Stomach (tissue), 8 donors: ENCODE measurements around the gene CFAP69. TPM values are rescaled to one million over a fixed set of nuclear protein-coding genes. Genes with fewer than 3 reads are reported as not detected.

Experiments used
- polyA plus RNA-seq, 3 donors: library from polyadenylated mRNA; stranded (reverse); fragments of 200-250 nt; gene quantifications; one replicate each; pipeline ENCODE4 v1.2.3, GENCODE V29; 2013
- small RNA-seq, 4 donors: library from RNA; depleted of rRNA; stranded (forward); fragments of <200 nt; gene quantifications; one replicate each; pipeline ENCODE3, GENCODE V24; 2016
- total RNA-seq, 5 donors: library from RNA; depleted of rRNA; stranded (reverse); fragments of >200 nt; gene quantifications; one replicate each; pipeline versions ENCODE4 v1.1.0 to v1.2.3, GENCODE V29; 2014 to 2016
- donor health status: healthy with polysubstance abuse.
- donor health status: Bipolar disorder and iron deficiency.
- donor health status: healthy.

The CFAP69 gene
- total and polyA plus RNA-seq, 8 donors: 0.87 to 22.0 (median 5.5) TPM

Small RNA genes lying within 50 kb of the gene (small RNA-seq; reads per million reads assigned to genes)
- gene RF00019: 0 reads per million in 4 donors

Other genes starting within 250 kb of the CFAP69 start
- gene STEAP1, start 90.7 kb upstream of the CFAP69 start, total RNA-seq: 1 to 10 TPM in 4 of 5 donors, not detected in 1; 1.8 to 8.8 (median 3.9) TPM
- gene STEAP1, start 90.7 kb upstream of the CFAP69 start, polyA plus RNA-seq: 1 to 10 TPM; 2.0 to 9.2 (median 5.2) TPM
- 10 to 100 TPM in 3 of 5 donors, 1 to 10 TPM in 2; 7.8 to 52.7 (median 17.5) TPM for gene STEAP2, start 33.4 kb upstream of the CFAP69 start, total RNA-seq
- gene STEAP2, start 33.4 kb upstream of the CFAP69 start, polyA plus RNA-seq: 1 to 10 TPM in 2 of 3 donors, under 1 TPM in 1; 0.92 to 9.2 (median 2.0) TPM
- not detected for gene FAM237B, start 76.1 kb downstream of the CFAP69 start, total RNA-seq
- not detected for gene FAM237B, start 76.1 kb downstream of the CFAP69 start, polyA plus RNA-seq
- gene GTPBP10, start 101.5 kb downstream of the CFAP69 start, total RNA-seq: 10 to 100 TPM in 2 of 5 donors, 1 to 10 TPM in 2, under 1 TPM in 1; 0.58 to 73.0 (median 7.8) TPM
- 10 to 100 TPM in 1 of 3 donors, 1 to 10 TPM in 2; 9.0 to 17.3 (median 9.2) TPM for gene GTPBP10, start 101.5 kb downstream of the CFAP69 start, polyA plus RNA-seq
- 10 to 100 TPM in 3 of 5 donors, 1 to 10 TPM in 2; 8.1 to 26.6 (median 24.3) TPM for gene CLDN12, start 158.3 kb downstream of the CFAP69 start, total RNA-seq
- gene CLDN12, start 158.3 kb downstream of the CFAP69 start, polyA plus RNA-seq: 10 to 100 TPM in 2 of 3 donors, 1 to 10 TPM in 1; 6.1 to 13.8 (median 12.8) TPM
- gene PTTG1IP2, start 224.5 kb downstream of the CFAP69 start, total RNA-seq: not detected
- not detected for gene PTTG1IP2, start 224.5 kb downstream of the CFAP69 start, polyA plus RNA-seq